GM12864 (cell line): ENCODE data around the gene HRH3.

Source experiments
- DNase-seq: peaks from one replicate; pipeline ENCODE4 v3.0.0-alpha.2; 2011; ENCODE audit warnings: low read depth
- H3K4me3 ChIP-seq: 2 replicates; pipeline ENCODE4 v1.5.1; 2011; ENCODE audit warnings: mild to moderate bottlenecking, low read depth, low read length, control low read depth
- CTCF ChIP-seq: IDR thresholded peaks from 2 replicates; pipeline ENCODE4 v1.5.1; 2011; ENCODE audit warnings: low read depth, mild to moderate bottlenecking, moderate library complexity, low read length, control low read depth, inconsistent platforms; ENCODE audit errors: missing control alignments

The HRH3 gene

GRCh38 chr20:62239278-62239879 lies 19.3 kb upstream of the HRH3 start:
- TF ChIP-seq CTCF, result no peak
- no peak for DNase-seq
- H3K4me3 ChIP-seq, result peak overlapping the region; percentile 88

GRCh38 chr20:62238569-62239277 lies 18.6 kb upstream of the HRH3 start:
- DNase-seq, result no peak
- TF ChIP-seq CTCF, result no peak
- H3K4me3 ChIP-seq, result peak overlapping the region; percentile 88

- peak; percentile 94 for DNase-seq
These were observed 17.9 kb upstream of the HRH3 start, which contains the start of gene OSBPL2 for GRCh38 chr20:62237801-62238568. OSBPL2 (plus strand) TSS chr20:62238521; CDS start chr20:62256185, 17,664 bp downstream.

GRCh38 chr20:62237514-62237800 lies 17.4 kb upstream of the HRH3 start:
- DNase-seq, result no peak
- H3K4me3 ChIP-seq, result no peak overlapping the region
- no peak for TF ChIP-seq CTCF

More at GRCh38 chr20:62237801-62238568, 17.9 kb upstream of the HRH3 start, which contains the start of gene OSBPL2:
- TF ChIP-seq CTCF, result no peak
- peak within 1 kb of the TSS; percentile 88 for H3K4me3 ChIP-seq

GRCh38 chr20:62236766-62237513 lies 16.9 kb upstream of the HRH3 start:
- DNase-seq, result no peak
- no peak for TF ChIP-seq CTCF

GRCh38 chr20:62236200-62236599 lies 16.1 kb upstream of the HRH3 start:
- no peak for TF ChIP-seq CTCF
- no peak overlapping the region for H3K4me3 ChIP-seq
- DNase-seq, result no peak

More at GRCh38 chr20:62236766-62237513, 16.9 kb upstream of the HRH3 start:
- no peak overlapping the region for H3K4me3 ChIP-seq
